H9 (cell line): ENCODE data around the gene NUMA1. TPM values are rescaled to one million over a fixed set of nuclear protein-coding genes. Genes with fewer than 3 reads are reported as not detected.

Experiments used
- DNase-seq: peaks from one replicate; pipeline ENCODE4 v3.0.0-alpha.2; 2017
- H2AFZ ChIP-seq: one replicate; pipeline ENCODE4 v1.6.1; 2013; ENCODE audit warnings: mild to moderate bottlenecking, low read length, control low read depth, moderate library complexity
- H2AK5ac ChIP-seq: 2 replicates; pipeline ENCODE4 v1.6.1; 2013; ENCODE audit warnings: low read length, control low read depth, mixed read lengths; ENCODE audit not compliant: insufficient read length
- H2BK120ac ChIP-seq: one replicate; pipeline ENCODE4 v1.6.1; 2013; ENCODE audit warnings: low read depth, mild to moderate bottlenecking, low read length, control low read depth, inconsistent platforms; ENCODE audit not compliant: poor library complexity, severe bottlenecking
- H2BK12ac ChIP-seq: 2 replicates; pipeline ENCODE4 v1.6.1; 2013; ENCODE audit warnings: low read length, control low read depth, mixed read lengths, low read depth; ENCODE audit not compliant: insufficient read length
- H2BK15ac ChIP-seq: 2 replicates; pipeline ENCODE4 v1.6.1; 2013; ENCODE audit warnings: low read depth, low read length, control low read depth
- H2BK20ac ChIP-seq: one replicate; pipeline ENCODE4 v1.6.1; 2013; ENCODE audit warnings: low read depth, mild to moderate bottlenecking, low read length, control low read depth, inconsistent platforms; ENCODE audit not compliant: poor library complexity, severe bottlenecking
- H2BK5ac ChIP-seq: 2 replicates; pipeline ENCODE4 v1.6.1; 2013; ENCODE audit warnings: low read length, control low read depth, mixed read lengths; ENCODE audit not compliant: insufficient read length
- H3K14ac ChIP-seq: 2 replicates; pipeline ENCODE4 v1.6.1; 2013; ENCODE audit warnings: low read length, control low read depth; ENCODE audit not compliant: insufficient read depth
- H3K18ac ChIP-seq: 2 replicates; pipeline ENCODE4 v1.6.1; 2013; ENCODE audit warnings: low read depth, mild to moderate bottlenecking, mixed read lengths, low read length, control low read depth; ENCODE audit not compliant: insufficient read length
- H3K23ac ChIP-seq: 2 replicates; pipeline ENCODE4 v1.6.1; 2013; ENCODE audit warnings: low read length, control low read depth, mixed read lengths, low read depth; ENCODE audit not compliant: insufficient read length
- H3K23me2 ChIP-seq: 2 replicates; pipeline ENCODE4 v1.6.1; 2013; ENCODE audit warnings: low read depth, mild to moderate bottlenecking, mixed read lengths, low read length, control low read depth; ENCODE audit not compliant: insufficient read length, poor library complexity, severe bottlenecking
- H3K27ac ChIP-seq: 2 replicates; pipeline ENCODE4 v1.5.1; 2013; ENCODE audit warnings: low read length, control low read depth, mixed read lengths, low read depth; ENCODE audit not compliant: insufficient read length
- H3K27me3 ChIP-seq: 2 replicates; pipeline ENCODE4 v1.6.1; 2013; ENCODE audit warnings: low read length, control low read depth, inconsistent platforms; ENCODE audit not compliant: insufficient read depth
- H3K4ac ChIP-seq: 2 replicates; pipeline ENCODE4 v1.6.1; 2013; ENCODE audit warnings: low read depth, mild to moderate bottlenecking, control low read depth, inconsistent platforms, low read length, moderate library complexity
- H3K4me1 ChIP-seq: 2 replicates; pipeline ENCODE4 v1.6.1; 2013; ENCODE audit warnings: low read length, control low read depth, inconsistent platforms; ENCODE audit not compliant: insufficient read depth
- H3K4me2 ChIP-seq: 2 replicates; pipeline ENCODE4 v1.6.1; 2013; ENCODE audit warnings: low read length, control low read depth, mixed read lengths; ENCODE audit not compliant: insufficient read length, insufficient read depth
- H3K56ac ChIP-seq: 2 replicates; pipeline ENCODE4 v1.6.1; 2013; ENCODE audit warnings: low read depth, mild to moderate bottlenecking, mixed read lengths, low read length, control low read depth; ENCODE audit not compliant: insufficient read length
- H3K79me1 ChIP-seq: 2 replicates; pipeline ENCODE4 v1.6.1; 2013; ENCODE audit warnings: low read depth, mild to moderate bottlenecking, moderate library complexity, low read length, control low read depth, inconsistent platforms; ENCODE audit not compliant: insufficient read depth, poor library complexity, severe bottlenecking
- H3K79me2 ChIP-seq: 2 replicates; pipeline ENCODE4 v1.6.1; 2013; ENCODE audit warnings: low read length, control low read depth, inconsistent platforms; ENCODE audit not compliant: insufficient read depth
- H3K9ac ChIP-seq: 2 replicates; pipeline ENCODE4 v1.6.1; 2013; ENCODE audit warnings: low read length, control low read depth, mixed read lengths; ENCODE audit not compliant: insufficient read length; ENCODE audit errors: extremely low read depth
- H3K9me3 ChIP-seq: one replicate; pipeline ENCODE4 v1.6.1; 2013; ENCODE audit warnings: low read depth, low read length, inconsistent platforms; ENCODE audit not compliant: control insufficient read depth
- H3T11ph ChIP-seq: one replicate; pipeline ENCODE4 v1.6.1; 2013; ENCODE audit warnings: mild to moderate bottlenecking, low read length, control low read depth, inconsistent platforms
- H4K20me1 ChIP-seq: one replicate; pipeline ENCODE4 v1.6.1; 2013; ENCODE audit not compliant: control insufficient read depth, insufficient read length, insufficient read depth
- H4K5ac ChIP-seq: 2 replicates; pipeline ENCODE4 v1.6.1; 2013; ENCODE audit warnings: low read depth, mild to moderate bottlenecking, mixed read lengths, low read length, control low read depth; ENCODE audit not compliant: insufficient read length
- H4K8ac ChIP-seq: replicated peaks from 2 replicates; pipeline ENCODE4 v1.6.1; 2013; ENCODE audit warnings: low read length, control low read depth, mixed read lengths, low read depth; ENCODE audit not compliant: insufficient read length
- H4K91ac ChIP-seq: 2 replicates; pipeline ENCODE4 v1.6.1; 2013; ENCODE audit warnings: low read depth, mild to moderate bottlenecking, moderate library complexity, mixed read lengths, low read length, control low read depth; ENCODE audit not compliant: insufficient read length
- H3K27ac Mint-ChIP-seq, 3 experiments: 2 replicates in 2 of 3; 3 replicates in 1 of 3; pipeline ENCODE4 v1.8.0; 2020 to 2021; ENCODE audit warnings: mixed read lengths in 3 of 3, mild to moderate bottlenecking in 1 of 3, moderate library complexity in 1 of 3
- H3K27me3 Mint-ChIP-seq: 2 replicates; pipeline ENCODE4 v1.8.0; 2021; ENCODE audit warnings: low read depth, mild to moderate bottlenecking, moderate library complexity, mixed read lengths
- H3K36me3 Mint-ChIP-seq, 3 experiments: 2 replicates in 2 of 3; 3 replicates in 1 of 3; pipeline ENCODE4 v1.8.0; 2020 to 2021; ENCODE audit warnings: low read depth in 3 of 3, mixed read lengths in 3 of 3; ENCODE audit not compliant: insufficient read depth in 1 of 3
- H3K4me1 Mint-ChIP-seq, 2 experiments: 2 replicates each; pipeline ENCODE4 v1.8.0; 2020; ENCODE audit warnings: mixed read lengths in 2 of 2
- H3K4me3 Mint-ChIP-seq, 2 experiments: 2 replicates in 1 of 2; 3 replicates in 1 of 2; pipeline ENCODE4 v1.8.0; 2020 to 2021; ENCODE audit warnings: mild to moderate bottlenecking in 2 of 2, mixed read lengths in 2 of 2, moderate library complexity in 1 of 2
- H3K9me3 Mint-ChIP-seq, 2 experiments: 2 replicates in 1 of 2; 3 replicates in 1 of 2; pipeline ENCODE4 v1.8.0; 2020; ENCODE audit warnings: mild to moderate bottlenecking in 2 of 2, mixed read lengths in 2 of 2, moderate library complexity in 1 of 2
- CTCF ChIP-seq: fragments of 200-600 bp; sonication (generic); conservative IDR thresholded peaks from 3 replicates; pipeline ENCODE4 v1.8.0; 2021; ENCODE audit warnings: antibody characterized with exemption, mild to moderate bottlenecking
- WGBS: extraction: QIAGEN DNeasy Blood & Tissue Kit; methylation state at CpG from one replicate; pipeline ENCODE4 v1.1.7; 2013; ENCODE audit warnings: missing lambda C conversion rate, low lambda C conversion rate, mixed read lengths; ENCODE audit not compliant: insufficient read length; ENCODE audit errors: extremely low coverage; 5-methylcytosine and 5-hydroxymethylcytosine counted together
- total RNA-seq: library from RNA; stranded (reverse); gene quantifications from 2 replicates; pipeline ENCODE4 v1.2.1, GENCODE V29; 2021

Gene NUMA1
- total RNA-seq, 1 experiment from 2014 or later: 136 TPM

- H2BK5ac ChIP-seq: no peak within 1 kb of the TSS
- H4K20me1 ChIP-seq: peaks cover 2% of the 10 kb centered on the region
- no peak within 1 kb of the TSS for H3K4me2 ChIP-seq
- no peak within 1 kb of the TSS for H3T11ph ChIP-seq
- H4K91ac ChIP-seq: no peak within 1 kb of the TSS
- no peak within 1 kb of the TSS for H3K27ac ChIP-seq
- H2BK15ac ChIP-seq: no peak within 1 kb of the TSS
- H3K79me2 ChIP-seq: no peaks in the 10 kb centered on the region
- H3K9ac ChIP-seq: no peak within 1 kb of the TSS
- no peak within 1 kb of the TSS for H2AK5ac ChIP-seq
- no peak within 1 kb of the TSS for H3K56ac ChIP-seq
- TF ChIP-seq CTCF: no peak
- H3K4ac ChIP-seq: no peak within 1 kb of the TSS
- DNase-seq: no peak
- H3K18ac ChIP-seq: no peak within 1 kb of the TSS
- no peak within 1 kb of the TSS for H2AFZ ChIP-seq
- H4K5ac ChIP-seq: no peak within 1 kb of the TSS
- H3K23me2 ChIP-seq: no peaks in the 10 kb centered on the region
- no peaks in the 10 kb centered on the region for H3K9me3 ChIP-seq
- H3K4me1 ChIP-seq: no peaks in the 10 kb centered on the region
- H3K36me3 Mint-ChIP-seq: peaks cover 18 to 42% (median 24%) of the 10 kb centered on the region in 3 experiments; a peak in 6 of 7 replicates
- H3K14ac ChIP-seq: no peak within 1 kb of the TSS
- peaks cover 3% of the 10 kb centered on the region; the same call in 1 of the 2 replicates for H3K27me3 Mint-ChIP-seq
- H3K79me1 ChIP-seq: no peaks in the 10 kb centered on the region
- no CpG with 5 or more reads among the region's 11 CpGs for WGBS
- peak within 1 kb of the TSS; percentile 13 to 73 (median 72); a peak in 6 of 7 replicates for H3K27ac Mint-ChIP-seq
- no peak within 1 kb of the TSS for H4K8ac ChIP-seq
- H3K23ac ChIP-seq: no peak within 1 kb of the TSS
- no peaks in the 10 kb centered on the region for H3K27me3 ChIP-seq
- H2BK20ac ChIP-seq: no peak within 1 kb of the TSS
- H2BK12ac ChIP-seq: no peak within 1 kb of the TSS
- H3K9me3 Mint-ChIP-seq: no peaks in the 10 kb centered on the region
- H2BK120ac ChIP-seq: no peak within 1 kb of the TSS
- H3K4me3 Mint-ChIP-seq: no peak within 1 kb of the TSS
- peaks cover 0 to 7% of the 10 kb centered on the region in 2 experiments; a peak in 1 of 4 replicates for H3K4me1 Mint-ChIP-seq
These were observed 81.6 kb downstream of the NUMA1 start, which contains the start of gene IL18BP for GRCh38 chr11:71998649-71999310. IL18BP (plus strand) TSS chr11:71998909; CDS start chr11:71999985, 1,076 bp downstream.
